ENCODE data around the gene IQSEC1. TPM values are rescaled to one million over a fixed set of nuclear protein-coding genes. Genes with fewer than 3 reads are reported as not detected.

The IQSEC1 gene
- total and polyA plus RNA-seq, 10 of the 15 experiments (the other 5 are each of a cell fraction or from before 2014, with no cell fraction given), result 0.92 to 55.2 (median 8.5) TPM

- TF ChIP-seq ATF2 (IDR thresholded peaks at IDR 0.05; ENCODE audit: low read length) (no peak), BCL11A (IDR thresholded peaks at IDR 0.05; ENCODE audit: low read depth, low read length) (no peak), ZNF622 (IDR thresholded peaks at IDR 0.05) (no peak), NR2C1 (IDR thresholded peaks at IDR 0.05) (no peak), RCOR1 (conservative IDR thresholded peaks at IDR 0.05; ENCODE audit: low read depth, low read length) (no peak), MEF2A (IDR thresholded peaks at IDR 0.05; ENCODE audit: insufficient read depth, low read depth, low read length) (no peak), HDAC2 (IDR thresholded peaks at IDR 0.05) (no peak), ZBTB40 (IDR thresholded peaks at IDR 0.05; ENCODE audit: borderline replicate concordance) (no peak), MLLT1 (IDR thresholded peaks at IDR 0.05) (no peak)
Measured at GRCh38 chr3:13041113-13041776, 32.0 kb downstream of the IQSEC1 start (continued).

All from GM12878 (cell line).